Keratinocyte (primary cell): ENCODE data around the gene OLFM2. TPM values are rescaled to one million over a fixed set of nuclear protein-coding genes. Genes with fewer than 3 reads are reported as not detected.

Experiments
- DNase-seq: peaks from one replicate; pipeline ENCODE4 v3.0.0-alpha.2; 2011; ENCODE audit warnings: low read depth, missing footprints, low spot score
- FAIRE-seq: peaks from 2 replicates; lab custom pipeline; 2011; peaks lifted over from hg19 to GRCh38; lab: Jason Lieb, UNC
- H2AFZ ChIP-seq: 2 replicates; pipeline ENCODE4 v1.6.0; 2012; ENCODE audit warnings: low read length, control low read depth, inconsistent platforms; ENCODE audit not compliant: control insufficient read depth
- H3K27ac ChIP-seq: 2 replicates; pipeline ENCODE4 v1.5.1; 2011; ENCODE audit warnings: low read length; ENCODE audit not compliant: control insufficient read depth, insufficient read depth
- H3K27me3 ChIP-seq: 3 replicates; pipeline ENCODE4 v1.6.0; 2011; ENCODE audit warnings: low read length; ENCODE audit not compliant: control insufficient read depth, insufficient read depth; ENCODE audit errors: extremely low read depth
- H3K36me3 ChIP-seq, 2 experiments: 2 replicates in 1 of 2; 3 replicates in 1 of 2; pipeline ENCODE4 v1.5.1; 2011; ENCODE audit warnings: low read length in 2 of 2, mild to moderate bottlenecking in 1 of 2; ENCODE audit not compliant: control insufficient read depth in 2 of 2, insufficient read depth in 2 of 2; ENCODE audit errors: extremely low read depth in 1 of 2
- H3K4me1 ChIP-seq: 3 replicates; pipeline ENCODE4 v1.5.1; 2011; ENCODE audit warnings: low read length; ENCODE audit not compliant: control insufficient read depth, insufficient read depth; ENCODE audit errors: extremely low read depth
- H3K4me2 ChIP-seq: 3 replicates; pipeline ENCODE4 v1.6.0; 2011; ENCODE audit warnings: low read depth, low read length; ENCODE audit not compliant: control insufficient read depth, insufficient read depth; ENCODE audit errors: extremely low read depth
- H3K4me3 ChIP-seq, 3 experiments: fragments of 200-600 bp in 1 of 3; sonication (generic) in 1 of 3; 2 replicates in 2 of 3; 3 replicates in 1 of 3; pipeline ENCODE4 v1.5.1; 2011 to 2016; ENCODE audit warnings: low read length in 3 of 3, mild to moderate bottlenecking in 3 of 3, control low read depth in 2 of 3, inconsistent platforms in 1 of 3, low read depth in 1 of 3, mixed read lengths in 1 of 3, mixed run types in 1 of 3, moderate library complexity in 1 of 3; ENCODE audit not compliant: control insufficient read depth in 2 of 3, insufficient read depth in 2 of 3; ENCODE audit errors: extremely low read depth in 1 of 3
- H3K79me2 ChIP-seq: 2 replicates; pipeline ENCODE4 v1.6.0; 2012; ENCODE audit warnings: low read length; ENCODE audit not compliant: control insufficient read depth, insufficient read depth
- H3K9ac ChIP-seq: 3 replicates; pipeline ENCODE4 v1.6.0; 2011; ENCODE audit warnings: low read length; ENCODE audit not compliant: control insufficient read depth, insufficient read depth; ENCODE audit errors: extremely low read depth
- H3K9me1 ChIP-seq: 3 replicates; pipeline ENCODE4 v1.6.0; 2011; ENCODE audit warnings: low read length; ENCODE audit not compliant: control insufficient read depth, insufficient read depth; ENCODE audit errors: extremely low read depth
- H3K9me3 ChIP-seq: 2 replicates; pipeline ENCODE4 v1.5.1; 2012; ENCODE audit warnings: low read depth, low read length; ENCODE audit not compliant: control insufficient read depth
- H4K20me1 ChIP-seq: 3 replicates; pipeline ENCODE4 v1.6.0; 2011; ENCODE audit warnings: low read length; ENCODE audit not compliant: control insufficient read depth, insufficient read depth; ENCODE audit errors: extremely low read depth
- EZH2 ChIP-seq: IDR thresholded peaks from one replicate; pipeline ENCODE4 v1.6.1; 2012; ENCODE audit warnings: inconsistent platforms, mild to moderate bottlenecking, low read length, moderate library complexity
- dilution Hi-C: fragments of 300-500 bp; cut with MboI; formaldehyde crosslinking; loops from one replicate; pipeline ENCODE4 v1.7.0; 2020; ENCODE audit warnings: low sequenced_read_pairs; ENCODE audit not compliant: extremely low pct_ligation_motif_present
- polyA plus RNA-seq, 5 experiments: library from polyadenylated mRNA; depleted of rRNA in 3 of 5; stranded (reverse) in 3 of 5; stranded (forward) in 1 of 5; unstranded in 1 of 5; fragments of >200 nt; gene quantifications; 1 replicate in 1 of 5; 2 replicates in 3 of 5; 3 replicates in 1 of 5; pipeline versions ENCODE4 v1.2.1 to v1.2.3, GENCODE V29; 2011 to 2012; ENCODE audit warnings: missing spikeins in 2 of 5, low read depth in 1 of 5, low replicate concordance in 1 of 5
- TF ChIP-seq, protein P1 (sequence below), 3 experiments: IDR thresholded peaks in 1 of 3; conservative IDR thresholded peaks in 1 of 3; optimal IDR thresholded peaks in 1 of 3; 2 replicates in 2 of 3; 3 replicates in 1 of 3; pipeline versions ENCODE3 to v1.5.1; 2011; ENCODE audit warnings: low read length in 3 of 3, mild to moderate bottlenecking in 3 of 3, moderate library complexity in 2 of 3, control low read depth in 1 of 3, inconsistent platforms in 1 of 3; ENCODE audit not compliant: insufficient read depth in 2 of 3; ENCODE audit errors: extremely low read depth in 1 of 3

OLFM2 gene
- polyA plus RNA-seq, 1 donor (not counting 4 experiments of a cell fraction or from before 2014, with no cell fraction given), result 5.3 TPM

GRCh38 chr19:9857076-9857721 is 79.1 kb downstream of the OLFM2 start:
- no peak overlapping the region for H3K4me2 ChIP-seq
- no peak overlapping the region for H3K9ac ChIP-seq
- no peak overlapping the region for H3K27ac ChIP-seq
- DNase-seq (no peak), FAIRE-seq (no peak)
- no peaks in the 10 kb centered on the region for H4K20me1 ChIP-seq
- H3K9me1 ChIP-seq, result no peaks in the 10 kb centered on the region
- H3K4me3 ChIP-seq, result no peak overlapping the region
- H2AFZ ChIP-seq, result no peak overlapping the region
- no peak for TF ChIP-seq EZH2
- TF ChIP-seq, protein P1, sequence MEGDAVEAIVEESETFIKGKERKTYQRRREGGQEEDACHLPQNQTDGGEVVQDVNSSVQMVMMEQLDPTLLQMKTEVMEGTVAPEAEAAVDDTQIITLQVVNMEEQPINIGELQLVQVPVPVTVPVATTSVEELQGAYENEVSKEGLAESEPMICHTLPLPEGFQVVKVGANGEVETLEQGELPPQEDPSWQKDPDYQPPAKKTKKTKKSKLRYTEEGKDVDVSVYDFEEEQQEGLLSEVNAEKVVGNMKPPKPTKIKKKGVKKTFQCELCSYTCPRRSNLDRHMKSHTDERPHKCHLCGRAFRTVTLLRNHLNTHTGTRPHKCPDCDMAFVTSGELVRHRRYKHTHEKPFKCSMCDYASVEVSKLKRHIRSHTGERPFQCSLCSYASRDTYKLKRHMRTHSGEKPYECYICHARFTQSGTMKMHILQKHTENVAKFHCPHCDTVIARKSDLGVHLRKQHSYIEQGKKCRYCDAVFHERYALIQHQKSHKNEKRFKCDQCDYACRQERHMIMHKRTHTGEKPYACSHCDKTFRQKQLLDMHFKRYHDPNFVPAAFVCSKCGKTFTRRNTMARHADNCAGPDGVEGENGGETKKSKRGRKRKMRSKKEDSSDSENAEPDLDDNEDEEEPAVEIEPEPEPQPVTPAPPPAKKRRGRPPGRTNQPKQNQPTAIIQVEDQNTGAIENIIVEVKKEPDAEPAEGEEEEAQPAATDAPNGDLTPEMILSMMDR (optimal IDR thresholded peaks at IDR 0.05 in 1 of 3, IDR thresholded peaks at IDR 0.05 in 1 of 3, conservative IDR thresholded peaks at IDR 0.05 in 1 of 3; ENCODE audit: extremely low read depth in 1 of 3, insufficient read depth in 2 of 3, low read length in 3 of 3), result no peak
- peaks cover 9% of the 10 kb centered on the region for H3K27me3 ChIP-seq
- H3K9me3 ChIP-seq, result no peaks in the 10 kb centered on the region
- no peaks in the 10 kb centered on the region for H3K36me3 ChIP-seq
- dilution Hi-C loops, result no loop called here
- no peaks in the 10 kb centered on the region for H3K79me2 ChIP-seq
- peaks cover 11% of the 10 kb centered on the region for H3K4me1 ChIP-seq

DNA sequence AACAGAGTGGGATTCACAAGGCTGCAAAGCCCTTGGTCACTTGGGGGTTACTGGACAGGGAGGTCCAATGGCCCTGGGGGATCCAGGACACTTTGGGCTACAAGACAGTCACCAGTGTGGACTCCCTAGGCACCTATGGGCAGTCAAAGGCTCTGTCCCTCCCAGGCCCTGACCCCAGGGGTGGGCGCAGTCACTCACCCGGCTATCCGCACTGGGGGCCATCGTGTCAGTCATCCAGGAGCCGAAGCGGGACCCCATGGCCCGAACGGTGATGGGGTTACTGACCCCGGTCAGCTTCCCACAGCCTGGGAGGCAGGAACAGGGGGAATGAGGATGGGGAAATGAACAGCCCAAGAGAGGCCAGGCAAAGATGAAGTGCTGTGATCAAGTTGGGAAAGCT is 79.7 kb downstream of the OLFM2 start:
- FAIRE-seq, result no peak
- H3K9me1 ChIP-seq, result no peaks in the 10 kb centered on the region
- H3K4me2 ChIP-seq, result no peak overlapping the region

More for the DNA sequence above, 79.7 kb downstream of the OLFM2 start:
- Histone ChIP-seq H2AFZ (no peak overlapping the region), H3K9ac (no peak overlapping the region), H3K79me2 (no peaks in the 10 kb centered on the region), H3K9me3 (no peaks in the 10 kb centered on the region), H3K27me3 (peaks cover 8% of the 10 kb centered on the region), H3K4me1 (peaks cover 11% of the 10 kb centered on the region), H3K36me3 (no peaks in the 10 kb centered on the region), H4K20me1 (no peaks in the 10 kb centered on the region), H3K27ac (no peak overlapping the region), H3K4me3 (no peak overlapping the region)
- DNase-seq, result no peak
- dilution Hi-C loops, result no loop called here
- TF ChIP-seq, protein P1 (optimal IDR thresholded peaks at IDR 0.05 in 1 of 3, IDR thresholded peaks at IDR 0.05 in 1 of 3, conservative IDR thresholded peaks at IDR 0.05 in 1 of 3; ENCODE audit: extremely low read depth in 1 of 3, insufficient read depth in 2 of 3, low read length in 3 of 3), result no peak
